Measurements from ENCODE around the gene ASXL1. TPM values are rescaled to one million over a fixed set of nuclear protein-coding genes. Genes with fewer than 3 reads are reported as not detected.

The ASXL1 gene
- total RNA-seq, 1 donor = 68.8 TPM

DNA sequence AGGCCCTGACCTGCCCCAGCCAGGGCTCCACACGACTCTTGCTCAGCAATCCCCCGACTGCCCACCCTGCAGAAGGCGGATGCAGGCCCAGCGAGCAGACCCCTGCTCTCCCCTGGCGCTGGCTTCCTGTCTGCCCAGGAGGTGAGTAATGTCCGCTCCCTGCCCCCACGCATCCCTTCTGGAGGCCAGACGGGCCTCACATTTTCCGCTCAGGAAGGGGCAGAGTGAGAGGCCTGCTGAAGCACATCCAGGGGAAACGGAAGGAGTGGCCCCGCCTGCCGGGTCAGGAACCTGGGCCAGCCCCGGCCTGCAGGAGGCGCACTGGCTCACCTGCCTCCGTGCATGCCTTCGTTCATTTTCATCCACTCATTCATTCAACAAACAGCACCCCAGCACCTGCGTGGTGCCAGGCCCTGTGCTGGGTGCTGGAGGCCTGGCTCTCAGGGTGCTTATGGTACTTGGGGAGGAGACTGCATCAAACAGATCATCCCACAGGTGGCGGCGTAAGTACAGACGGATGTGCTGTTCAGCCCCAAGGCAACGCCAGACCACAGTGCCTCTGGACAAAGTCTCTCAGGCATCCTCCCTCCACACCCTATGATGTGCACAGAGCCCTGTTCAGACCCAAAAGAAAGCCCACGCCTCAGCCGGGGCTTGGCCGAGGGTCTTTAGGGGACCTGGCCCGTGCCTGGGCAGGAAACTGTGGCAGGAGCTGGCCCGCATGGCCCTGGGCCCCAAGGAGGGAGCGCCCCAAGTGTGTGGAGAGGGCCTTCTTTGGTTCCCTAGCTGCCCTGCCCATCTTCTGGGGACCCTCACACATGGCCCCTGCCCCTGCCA is 112.1 kb downstream of the ASXL1 start:
- H3K4me3 ChIP-seq (ENCODE audit: insufficient read depth, low read length) = no peak overlapping the region
- H2AFZ ChIP-seq (ENCODE audit: low read length) = no peak overlapping the region
- no peaks in the 10 kb centered on the region for H3K27me3 ChIP-seq (ENCODE audit: insufficient read depth, low read length)
- no peaks in the 10 kb centered on the region for H3K9me3 ChIP-seq (ENCODE audit: low read depth, low read length)
- no peak overlapping the region for H3K4me2 ChIP-seq (ENCODE audit: insufficient read depth, low read length)
- peak; percentile 40 for TF ChIP-seq CTCF (IDR thresholded peaks at IDR 0.05; ENCODE audit: extremely low read depth, low read depth, low read length)
- H3K27ac ChIP-seq (ENCODE audit: low read depth, low read length) = peak overlapping the region; percentile 41
- H3K36me3 ChIP-seq (ENCODE audit: insufficient read depth, low read length) = no peaks in the 10 kb centered on the region
- peaks cover 31% of the 10 kb centered on the region for H4K20me1 ChIP-seq (ENCODE audit: insufficient read depth, low read length)
- peaks cover 18% of the 10 kb centered on the region for H3K4me1 ChIP-seq (ENCODE audit: insufficient read depth, low read length)
- DNase-seq (ENCODE audit: insufficient read length, low spot score, missing footprints) = peak; percentile 80
- peaks cover 47% of the 10 kb centered on the region for H3K79me2 ChIP-seq (ENCODE audit: insufficient read depth, low read length)

- no peak for TF ChIP-seq CTCF (IDR thresholded peaks at IDR 0.05; ENCODE audit: extremely low read depth, low read depth, low read length)
- Histone ChIP-seq H3K36me3 (ENCODE audit: insufficient read depth, low read length) (no peaks in the 10 kb centered on the region), H3K4me3 (ENCODE audit: insufficient read depth, low read length) (no peak overlapping the region), H4K20me1 (ENCODE audit: insufficient read depth, low read length) (peaks cover 28% of the 10 kb centered on the region), H3K4me1 (ENCODE audit: insufficient read depth, low read length) (peaks cover 19% of the 10 kb centered on the region), H3K27me3 (ENCODE audit: insufficient read depth, low read length) (no peaks in the 10 kb centered on the region), H3K27ac (ENCODE audit: low read depth, low read length) (peak overlapping the region; percentile 41), H3K79me2 (ENCODE audit: insufficient read depth, low read length) (peaks cover 48% of the 10 kb centered on the region), H2AFZ (ENCODE audit: low read length) (no peak overlapping the region), H3K4me2 (ENCODE audit: insufficient read depth, low read length) (no peak overlapping the region), H3K9me3 (ENCODE audit: low read depth, low read length) (no peaks in the 10 kb centered on the region)
- peak; percentile 56 for DNase-seq (ENCODE audit: insufficient read length, low spot score, missing footprints)
Measured at GRCh38 chr20:32470940-32471339, 112.8 kb downstream of the ASXL1 start.

DNA sequence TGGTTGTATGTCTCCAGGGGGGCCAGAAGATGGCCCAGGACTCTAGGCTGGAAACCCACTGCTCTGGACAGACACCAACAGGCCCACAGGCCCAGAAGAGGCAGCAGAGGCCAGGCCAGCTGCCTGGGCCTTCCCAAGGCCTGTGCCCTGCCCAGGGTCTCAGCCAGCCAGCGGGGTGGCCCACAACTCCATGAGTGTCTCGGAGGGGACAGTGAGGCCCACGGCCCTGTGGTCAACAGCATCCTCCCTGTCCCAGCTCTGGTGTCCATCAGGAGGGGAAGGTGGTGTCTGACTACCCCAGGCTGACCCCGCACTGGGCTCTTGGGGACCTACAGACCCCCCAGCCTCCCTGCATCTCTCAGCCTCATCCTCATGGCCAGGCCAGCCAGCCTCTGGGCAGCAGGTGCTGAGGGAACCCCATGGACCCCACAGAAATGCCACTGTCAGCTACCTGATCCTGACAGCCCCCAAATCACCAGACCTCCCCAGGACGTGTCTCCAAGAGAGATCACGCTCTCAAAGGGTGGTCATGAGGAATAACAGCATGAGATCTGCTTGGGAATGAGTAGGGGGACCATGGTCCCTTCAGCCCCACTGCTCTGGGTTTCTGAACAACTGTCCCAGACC is 114.6 kb downstream of the ASXL1 start:
- Histone ChIP-seq H3K27me3 (ENCODE audit: insufficient read depth, low read length) (no peaks in the 10 kb centered on the region), H3K4me1 (ENCODE audit: insufficient read depth, low read length) (peaks cover 25% of the 10 kb centered on the region), H3K36me3 (ENCODE audit: insufficient read depth, low read length) (no peaks in the 10 kb centered on the region), H2AFZ (ENCODE audit: low read length) (no peak overlapping the region), H4K20me1 (ENCODE audit: insufficient read depth, low read length) (peaks cover 36% of the 10 kb centered on the region), H3K9me3 (ENCODE audit: low read depth, low read length) (no peaks in the 10 kb centered on the region), H3K27ac (ENCODE audit: low read depth, low read length) (no peak overlapping the region), H3K4me3 (ENCODE audit: insufficient read depth, low read length) (no peak overlapping the region), H3K79me2 (ENCODE audit: insufficient read depth, low read length) (peaks cover 58% of the 10 kb centered on the region), H3K4me2 (ENCODE audit: insufficient read depth, low read length) (no peak overlapping the region)
- peak; percentile 73 for DNase-seq (ENCODE audit: insufficient read length, low spot score, missing footprints)
- no peak for TF ChIP-seq CTCF (IDR thresholded peaks at IDR 0.05; ENCODE audit: extremely low read depth, low read depth, low read length)

Measured in osteoblast (primary cell).